ENCODE measurements around the gene MUC15. TPM values are rescaled to one million over a fixed set of nuclear protein-coding genes. Genes with fewer than 3 reads are reported as not detected.

Gene MUC15
- total RNA-seq, 1 donor from 2014 or later = not detected

DNA sequence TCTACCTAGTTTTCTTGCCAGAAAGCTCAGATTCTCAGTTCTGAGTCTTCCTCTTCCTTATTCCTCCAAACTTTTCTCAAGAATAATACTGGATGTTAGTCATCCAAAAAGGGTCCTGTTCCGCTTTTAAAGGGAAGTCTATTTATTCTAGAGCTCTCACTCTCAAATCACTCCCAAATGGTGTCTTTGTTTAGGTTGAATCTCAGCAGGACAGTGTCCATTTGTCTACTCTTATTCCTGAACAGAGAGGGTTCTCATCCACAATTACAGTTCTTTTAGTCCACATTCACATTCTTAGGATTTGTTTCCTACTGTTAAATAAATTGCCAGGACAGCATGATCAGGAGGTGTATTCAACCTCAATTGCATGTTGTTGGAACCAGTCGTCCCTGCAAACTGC, 61.3 kb downstream of the MUC15 start:
- intact Hi-C loops (cut with DNase I) = no loop called here
- DNase-seq (ENCODE audit: low spot score) = no peak

DNA sequence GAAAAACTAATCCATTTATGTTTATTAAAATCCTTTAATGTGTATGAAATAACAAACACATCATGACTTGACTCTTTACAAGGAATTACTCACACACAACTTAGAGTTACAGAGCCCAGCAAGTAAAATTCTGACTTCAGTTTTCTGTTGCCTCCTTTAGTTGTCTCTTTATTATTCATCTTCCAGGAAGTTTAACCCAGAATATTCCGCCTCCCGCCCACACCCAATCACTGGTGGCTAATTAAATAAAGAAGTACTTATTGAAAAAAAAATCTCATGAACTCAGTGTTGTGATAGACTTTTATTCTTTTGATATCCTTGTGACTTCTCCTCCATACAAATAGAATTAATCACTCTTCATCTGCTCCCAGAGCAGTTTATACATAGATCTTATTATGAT, 61.9 kb downstream of the MUC15 start:
- no peak for DNase-seq (ENCODE audit: low spot score)
- intact Hi-C loops (cut with DNase I) = no loop called here

Other genes with a start within 250 kb of the MUC15 start
- gene ANO3, start 240.1 kb downstream of the MUC15 start, total RNA-seq = not detected
- gene SLC5A12, start 149.8 kb upstream of the MUC15 start, total RNA-seq = 0.11 TPM

Measured in cardiac septum (tissue), 1 donor.